IMR-90 (cell line): ENCODE results near the gene COL18A1. TPM values are rescaled to one million over a fixed set of nuclear protein-coding genes. Genes with fewer than 3 reads are reported as not detected.

ENCODE experiments used
- CTCF ChIP-seq: conservative IDR thresholded peaks from 2 replicates; pipeline ENCODE4 v1.5.1; 2012; ENCODE audit warnings: mild to moderate bottlenecking, low read depth, low read length, improper control_type of control experiment
- MAFK ChIP-seq: IDR thresholded peaks from 2 replicates; pipeline ENCODE4 v1.6.1; 2012; ENCODE audit warnings: low read depth, low read length, improper control_type of control experiment
- MAZ ChIP-seq: IDR thresholded peaks from 2 replicates; pipeline ENCODE4 v1.6.1; 2012; ENCODE audit warnings: low read depth, mild to moderate bottlenecking, low read length, improper control_type of control experiment, moderate library complexity, borderline replicate concordance
- NFE2L2 ChIP-seq: fragments of 150-350 bp; IDR thresholded peaks from 2 replicates; pipeline ENCODE4 v1.6.1; 2016; ENCODE audit warnings: low read depth, mild to moderate bottlenecking, low read length
- SMC3 ChIP-seq: fragments of 150-350 bp; IDR thresholded peaks from 2 replicates; pipeline ENCODE4 v1.6.1; 2016; ENCODE audit warnings: low read depth, mild to moderate bottlenecking, antibody characterized with exemption, low read length, moderate library complexity
- polyA plus RNA-seq, 3 experiments: library from polyadenylated mRNA; depleted of rRNA; stranded (reverse); fragments of >200 nt; gene quantifications; 2 replicates each; pipeline ENCODE4 v1.2.3, GENCODE V29; 2012; ENCODE audit warnings: low replicate concordance in 1 of 3
- total RNA-seq: library from RNA; depleted of rRNA; stranded (reverse); fragments of >200 nt; gene quantifications from 2 replicates; pipeline ENCODE4 v1.2.3, GENCODE V29; 2012

COL18A1 gene
- total and polyA plus RNA-seq, 2 of the 4 experiments (the other 2 are of a cell fraction) = 4.3 to 46.7 TPM

GRCh38 chr21:45479691-45480675, 75.0 kb downstream of the COL18A1 start (continued):
- TF ChIP-seq CTCF (no peak), MAFK (no peak), NFE2L2 (no peak), MAZ (no peak), SMC3 (no peak)
